NCI-H1930 (cell line): ENCODE data around the gene CEP41.

Source experiments
- DNase-seq, 2 experiments: peaks; one replicate each; lab custom pipeline; 2025; lab: John Stamatoyannopoulos, UW

CEP41 gene

GRCh38 chr7:130350945-130351790 is 89.6 kb downstream of the CEP41 start:
- no peak for DNase-seq

- DNase-seq: peak in 1 of 2 experiments; percentile 35
These were observed 90.7 kb downstream of the CEP41 start for GRCh38 chr7:130349911-130350782.

DNA sequence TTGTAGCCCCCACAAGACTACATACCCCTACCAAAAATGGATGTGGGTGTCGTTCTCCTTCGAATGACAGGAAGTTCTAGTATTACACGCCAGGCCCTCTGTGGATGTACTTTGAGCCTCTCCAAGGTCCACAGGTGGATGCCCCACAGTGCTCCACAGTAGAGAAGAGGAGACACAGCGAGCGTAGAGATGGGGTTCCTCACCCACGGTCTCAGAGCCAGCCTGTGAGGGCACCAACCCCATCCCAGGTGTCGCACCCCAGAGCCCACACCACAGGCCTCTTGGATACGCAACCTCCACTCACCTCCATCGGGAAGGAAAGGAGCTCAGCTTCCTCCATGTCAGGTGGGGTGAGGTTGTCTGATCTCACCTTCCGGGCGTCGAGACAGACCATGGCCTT is 93.9 kb downstream of the CEP41 start:
- no peak for DNase-seq

- DNase-seq: no peak
These were observed 94.5 kb downstream of the CEP41 start for GRCh38 chr7:130346177-130346905.

- DNase-seq: no peak
These were observed 95.1 kb downstream of the CEP41 start for GRCh38 chr7:130345725-130346124.

DNA sequence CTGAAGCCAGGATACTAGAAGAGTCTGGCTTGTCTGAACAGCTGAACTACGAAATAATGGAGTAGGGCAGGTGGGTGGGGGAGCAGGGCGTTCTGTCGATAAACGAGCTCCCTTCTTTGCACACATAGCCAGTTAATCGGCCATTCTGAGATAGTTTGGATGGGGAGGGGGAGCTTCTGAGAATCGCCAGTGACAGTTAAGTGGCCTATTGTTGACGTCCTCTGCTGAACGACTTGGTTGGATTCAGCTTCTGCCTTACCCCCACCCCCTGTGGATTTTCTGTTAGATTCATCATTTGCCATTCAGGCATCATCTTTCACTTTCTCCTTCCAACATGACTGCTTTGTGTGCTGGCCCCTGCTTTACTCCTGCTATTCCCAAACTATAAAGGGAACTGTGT is 95.7 kb downstream of the CEP41 start:
- DNase-seq: no peak

DNA sequence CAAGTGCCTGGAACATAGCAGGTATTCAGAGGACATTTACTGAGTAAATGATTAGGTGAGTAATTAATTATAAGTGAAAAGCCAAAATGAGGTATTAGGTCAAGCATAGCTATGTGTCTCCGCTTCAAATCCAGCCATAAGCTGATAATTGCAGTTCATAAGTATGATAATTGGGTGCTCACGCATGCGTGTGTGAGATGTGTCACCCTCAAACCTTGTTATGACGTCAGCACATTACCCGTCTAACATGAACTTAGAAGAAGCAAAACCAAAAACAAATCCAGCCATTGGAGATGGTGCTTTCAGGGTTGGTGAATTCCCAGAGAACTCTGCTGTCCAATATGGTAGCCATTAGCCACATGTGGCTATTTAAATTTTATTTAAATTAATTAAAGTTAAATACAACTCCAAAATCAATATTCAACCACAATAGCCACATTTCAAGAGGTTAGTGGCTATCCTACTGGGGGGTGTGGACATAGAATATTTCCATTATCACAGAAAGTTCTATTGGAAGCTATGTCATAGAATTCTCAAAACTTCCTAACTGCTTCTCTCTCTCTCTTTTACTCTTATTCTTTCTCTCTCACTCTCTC is 96.4 kb downstream of the CEP41 start, which contains the start of gene CPA5:
Gene CPA5 (plus strand): TSS at position 546 of the 596 bp plus-strand sequence. CDS start 1,670 bp downstream, outside the sequence.
- DNase-seq: no peak
